Measurements from ENCODE around the gene TENT5C. TPM values are rescaled to one million over a fixed set of nuclear protein-coding genes. Genes with fewer than 3 reads are reported as not detected.

Gene TENT5C
- total RNA-seq, 1 experiment from 2014 or later: 1.4 TPM

- no peak for TF ChIP-seq CDX4 (CRISPR knock-in tag; IDR thresholded peaks at IDR 0.05; ENCODE audit: borderline replicate concordance)
- no peak for TF ChIP-seq ZNF425 (CRISPR knock-in tag; conservative IDR thresholded peaks at IDR 0.05)
Observed at GRCh38 chr1:117656202-117656641, 50.4 kb downstream of the TENT5C start (continued).

- ChIA-PET POLR2A (no interaction called here), CTCF (interaction anchor here (0.5 to 1.7 kb wide), 2 partner anchors 17 to 166 kb away, joined by 3 read pairs; no protein-coding TSS in a partner anchor)
- peaks cover 7% of the 10 kb centered on the region for H3K36me3 Mint-ChIP-seq
- ATAC-seq (peak; percentile 19; the same call in 1 of the 2 replicates), DNase-seq (ENCODE audit: low spot score) (no peak)
- H3K4me1 Mint-ChIP-seq: peaks cover 43% of the 10 kb centered on the region
- H3K9me3 Mint-ChIP-seq: peaks cover 7% of the 10 kb centered on the region
- H3K4me3 Mint-ChIP-seq: no peak overlapping the region
- TF ChIP-seq MXD4 (CRISPR knock-in tag; IDR thresholded peaks at IDR 0.05; ENCODE audit: borderline replicate concordance) (no peak), CDX4 (CRISPR knock-in tag; IDR thresholded peaks at IDR 0.05; ENCODE audit: borderline replicate concordance) (no peak), FOXJ3 (CRISPR knock-in tag; IDR thresholded peaks at IDR 0.05; ENCODE audit: borderline replicate concordance) (no peak), GABPB1 (CRISPR knock-in tag; IDR thresholded peaks at IDR 0.05) (no peak), USF1 (CRISPR knock-in tag; IDR thresholded peaks at IDR 0.05) (no peak), ZNF423 (CRISPR knock-in tag; IDR thresholded peaks at IDR 0.05) (no peak), ATF2 (CRISPR knock-in tag; IDR thresholded peaks at IDR 0.05; ENCODE audit: borderline replicate concordance, low read depth) (no peak), NR3C1 (CRISPR knock-in tag; conservative IDR thresholded peaks at IDR 0.05; ENCODE audit: low read depth) (no peak), TP53 (CRISPR knock-in tag; IDR thresholded peaks at IDR 0.05) (no peak), ATF6 (CRISPR knock-in tag; IDR thresholded peaks at IDR 0.05) (no peak), ETV6 (CRISPR knock-in tag; IDR thresholded peaks at IDR 0.05) (no peak), NFYB (CRISPR knock-in tag; conservative IDR thresholded peaks at IDR 0.05; ENCODE audit: low read depth) (no peak), FOXK1 (CRISPR knock-in tag; IDR thresholded peaks at IDR 0.05) (no peak), RORB (CRISPR knock-in tag; IDR thresholded peaks at IDR 0.05) (no peak), SP1 (CRISPR knock-in tag; conservative IDR thresholded peaks at IDR 0.05) (no peak), ESRRA (CRISPR knock-in tag; IDR thresholded peaks at IDR 0.05; ENCODE audit: borderline replicate concordance) (no peak), ARID4B (CRISPR knock-in tag; IDR thresholded peaks at IDR 0.05; ENCODE audit: borderline replicate concordance) (no peak), E2F4 (CRISPR knock-in tag; IDR thresholded peaks at IDR 0.05; ENCODE audit: borderline replicate concordance, low read depth) (no peak)
- H3K27ac Mint-ChIP-seq: no peak overlapping the region
- no peaks in the 10 kb centered on the region; the same call in 1 of the 2 replicates for H3K27me3 Mint-ChIP-seq (ENCODE audit: low read depth)
Observed at GRCh38 chr1:117657031-117657430, 51.2 kb downstream of the TENT5C start.
